PC-9 (cell line): ENCODE data around the gene DMXL1. TPM values are rescaled to one million over a fixed set of nuclear protein-coding genes. Genes with fewer than 3 reads are reported as not detected.

Experiments
- BruUV-seq: library from RNA; stranded (reverse); fragments of 400-500 nt; replicated peaks from 2 replicates; lab custom pipeline; 2021; lab: Mats Ljungman, UMichigan
- CTCF ChIA-PET: fragments of 300-600 bp; sonication (Branson Sonifier 250); formaldehyde crosslinking; loops from one replicate; lab custom pipeline; 2022; ENCODE audit warnings: antibody characterized with exemption; lab: Charles Lee
- POLR2A ChIA-PET: fragments of 300-600 bp; sonication (Branson Sonifier 250); formaldehyde crosslinking; loops from one replicate; lab custom pipeline; 2022; ENCODE audit warnings: antibody characterized with exemption; ENCODE audit not compliant: unreplicated experiment; lab: Charles Lee
- DNase-seq, 2 experiments: peaks; one replicate each; pipeline versions ENCODE4 v3.0.0 to v3.0.0-alpha.2; 2015 to 2022; ENCODE audit warnings: mixed read lengths in 1 of 2
- H2AFZ ChIP-seq: fragments of 200-600 bp; sonication (generic); 2 replicates; pipeline ENCODE4 v1.8.1; 2017; ENCODE audit warnings: antibody characterized with exemption
- H3F3A ChIP-seq: fragments of 200-600 bp; sonication (generic); 2 replicates; pipeline ENCODE4 v1.8.1; 2017; ENCODE audit warnings: antibody characterized with exemption, mild to moderate bottlenecking, low read depth; ENCODE audit not compliant: insufficient read depth
- H3K27ac ChIP-seq: fragments of 200-600 bp; sonication (generic); 2 replicates; pipeline ENCODE4 v1.6.1; 2016; ENCODE audit warnings: mixed run types
- H3K27me3 ChIP-seq: fragments of 200-600 bp; sonication (generic); 2 replicates; pipeline ENCODE4 v1.6.1; 2016; ENCODE audit warnings: low read depth, mixed run types; ENCODE audit not compliant: insufficient read depth
- H3K36me3 ChIP-seq: fragments of 200-600 bp; sonication (generic); 2 replicates; pipeline ENCODE4 v1.6.1; 2016; ENCODE audit warnings: low read depth, mixed run types
- H3K4me1 ChIP-seq: fragments of 200-600 bp; sonication (generic); replicated peaks from 2 replicates; pipeline ENCODE4 v1.6.1; 2016; ENCODE audit warnings: mixed run types; ENCODE audit not compliant: insufficient read depth
- H3K4me2 ChIP-seq: fragments of 200-600 bp; sonication (generic); 2 replicates; pipeline ENCODE4 v1.6.1; 2017; ENCODE audit warnings: mixed run types
- H3K4me3 ChIP-seq: fragments of 200-600 bp; sonication (generic); 2 replicates; pipeline ENCODE4 v1.6.1; 2016; ENCODE audit warnings: mixed run types
- H3K79me2 ChIP-seq: fragments of 200-600 bp; sonication (generic); 2 replicates; pipeline ENCODE4 v1.6.1; 2017; ENCODE audit warnings: low read depth, mixed run types
- H3K9me2 ChIP-seq: fragments of 200-600 bp; sonication (generic); 2 replicates; pipeline ENCODE4 v1.8.1; 2017; ENCODE audit warnings: mild to moderate bottlenecking; ENCODE audit not compliant: insufficient read depth
- H3K9me3 ChIP-seq: fragments of 200-600 bp; sonication (generic); 2 replicates; pipeline ENCODE4 v1.8.1; 2016; ENCODE audit warnings: low read depth; ENCODE audit not compliant: insufficient read depth
- H4K20me1 ChIP-seq: fragments of 200-600 bp; sonication (generic); 2 replicates; pipeline ENCODE4 v1.8.1; 2017; ENCODE audit not compliant: insufficient read depth
- EZH2 ChIP-seq: fragments of 200-600 bp; sonication (generic); IDR thresholded peaks from 2 replicates; pipeline ENCODE4 v1.8.0; 2017; ENCODE audit warnings: antibody characterized with exemption, low read depth
- intact Hi-C: fragments of 100-400 bp; cut with micrococcal nuclease; formaldehyde crosslinking; loops from one replicate; pipeline ENCODE4 v1.10.0; 2022; ENCODE audit not compliant: unreplicated experiment
- total RNA-seq: library from RNA; stranded (reverse); gene quantifications from 2 replicates; pipeline ENCODE4 v1.2.3, GENCODE V29; 2021
- TF ChIP-seq, protein P1 (sequence below): fragments of 200-600 bp; sonication (generic); conservative IDR thresholded peaks from 2 replicates; pipeline ENCODE4 v1.6.1; 2017; ENCODE audit warnings: mixed run types, antibody characterized with exemption, mild to moderate bottlenecking, moderate library complexity

The DMXL1 gene
- total RNA-seq, 1 experiment from 2014 or later, result 27.3 TPM

- H3K4me3 ChIP-seq, result no peak overlapping the region
- ChIA-PET POLR2A (interaction anchor here (0.6 kb wide), 1 partner anchor 384 kb away, joined by 3 read pairs; no protein-coding TSS in a partner anchor), CTCF (no interaction called here)
- BruUV-seq, result no TSS peak
- H3K4me1 ChIP-seq, result peaks cover 3% of the 10 kb centered on the region; the same call in 1 of the 2 replicates
- no peaks in the 10 kb centered on the region for H3K9me2 ChIP-seq
- H3F3A ChIP-seq, result no peaks in the 10 kb centered on the region
- DNase-seq, result no peak
- H3K36me3 ChIP-seq, result no peaks in the 10 kb centered on the region
- no peak overlapping the region for H3K27ac ChIP-seq
- H3K79me2 ChIP-seq, result peaks cover 64% of the 10 kb centered on the region
- H3K9me3 ChIP-seq, result no peaks in the 10 kb centered on the region
- H3K27me3 ChIP-seq, result no peaks in the 10 kb centered on the region
- H3K4me2 ChIP-seq, result no peak overlapping the region
- intact Hi-C loops, result no loop called here
- TF ChIP-seq, protein P1, sequence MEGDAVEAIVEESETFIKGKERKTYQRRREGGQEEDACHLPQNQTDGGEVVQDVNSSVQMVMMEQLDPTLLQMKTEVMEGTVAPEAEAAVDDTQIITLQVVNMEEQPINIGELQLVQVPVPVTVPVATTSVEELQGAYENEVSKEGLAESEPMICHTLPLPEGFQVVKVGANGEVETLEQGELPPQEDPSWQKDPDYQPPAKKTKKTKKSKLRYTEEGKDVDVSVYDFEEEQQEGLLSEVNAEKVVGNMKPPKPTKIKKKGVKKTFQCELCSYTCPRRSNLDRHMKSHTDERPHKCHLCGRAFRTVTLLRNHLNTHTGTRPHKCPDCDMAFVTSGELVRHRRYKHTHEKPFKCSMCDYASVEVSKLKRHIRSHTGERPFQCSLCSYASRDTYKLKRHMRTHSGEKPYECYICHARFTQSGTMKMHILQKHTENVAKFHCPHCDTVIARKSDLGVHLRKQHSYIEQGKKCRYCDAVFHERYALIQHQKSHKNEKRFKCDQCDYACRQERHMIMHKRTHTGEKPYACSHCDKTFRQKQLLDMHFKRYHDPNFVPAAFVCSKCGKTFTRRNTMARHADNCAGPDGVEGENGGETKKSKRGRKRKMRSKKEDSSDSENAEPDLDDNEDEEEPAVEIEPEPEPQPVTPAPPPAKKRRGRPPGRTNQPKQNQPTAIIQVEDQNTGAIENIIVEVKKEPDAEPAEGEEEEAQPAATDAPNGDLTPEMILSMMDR, result no peak
- TF ChIP-seq EZH2, result no peak
- H4K20me1 ChIP-seq, result no peaks in the 10 kb centered on the region
- no peak overlapping the region for H2AFZ ChIP-seq
These were observed 7.4 kb downstream of the DMXL1 start for GRCh38 chr5:119078071-119078846.

GRCh38 chr5:119078861-119079260 lies 8.0 kb downstream of the DMXL1 start:
- TF ChIP-seq, protein P1, result no peak
- TF ChIP-seq EZH2, result no peak
- H3K4me2 ChIP-seq, result no peak overlapping the region
- no peaks in the 10 kb centered on the region for H3F3A ChIP-seq
- H3K27ac ChIP-seq, result no peak overlapping the region
- H2AFZ ChIP-seq, result no peak overlapping the region
- intact Hi-C loops, result no loop called here
- no peaks in the 10 kb centered on the region for H3K9me3 ChIP-seq
- H3K27me3 ChIP-seq, result no peaks in the 10 kb centered on the region
- no peaks in the 10 kb centered on the region for H3K4me1 ChIP-seq
- no TSS peak for BruUV-seq
- H4K20me1 ChIP-seq, result no peaks in the 10 kb centered on the region
- ChIA-PET CTCF (no interaction called here), POLR2A (interaction anchor here (0.6 kb wide), 1 partner anchor 384 kb away, joined by 3 read pairs; no protein-coding TSS in a partner anchor)
- no peak overlapping the region for H3K4me3 ChIP-seq
- no peaks in the 10 kb centered on the region for H3K9me2 ChIP-seq
- DNase-seq, result no peak
- H3K36me3 ChIP-seq, result no peaks in the 10 kb centered on the region
- H3K79me2 ChIP-seq, result peaks cover 58% of the 10 kb centered on the region

DNA sequence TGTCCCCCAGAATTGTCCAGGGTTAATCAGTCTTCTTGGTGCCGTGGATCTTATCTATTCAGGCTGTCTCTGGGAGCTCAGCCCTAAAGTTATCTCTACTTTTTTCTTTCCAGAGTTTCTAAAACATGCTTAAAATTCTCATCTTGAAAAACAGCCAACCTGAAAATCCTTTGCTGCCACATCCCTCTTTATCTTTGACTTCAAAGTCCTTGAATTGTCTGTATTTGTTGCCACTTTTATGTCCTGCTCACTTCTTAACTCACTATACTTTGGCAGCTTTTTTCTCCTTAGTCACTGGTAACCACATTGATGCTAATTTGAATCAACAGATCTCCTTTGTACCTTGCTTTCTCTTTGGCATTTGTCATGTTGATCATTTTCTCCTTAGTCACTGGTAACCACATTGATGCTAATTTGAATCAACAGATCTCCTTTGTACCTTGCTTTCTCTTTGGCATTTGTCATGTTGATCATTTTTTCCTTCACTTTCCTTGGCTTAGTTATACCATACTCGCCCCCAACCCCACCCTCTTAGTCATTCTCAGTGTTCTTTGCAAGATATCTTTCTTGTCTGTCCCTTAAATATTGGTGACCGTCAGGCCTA lies 8.5 kb downstream of the DMXL1 start:
- no peak for DNase-seq
- TF ChIP-seq, protein P1, result no peak
- no peak for TF ChIP-seq EZH2
- no peaks in the 10 kb centered on the region for H3K36me3 ChIP-seq
- no peak overlapping the region for H3K4me2 ChIP-seq
- no peak overlapping the region for H3K27ac ChIP-seq
- no peaks in the 10 kb centered on the region for H4K20me1 ChIP-seq
- no peaks in the 10 kb centered on the region for H3F3A ChIP-seq
- H3K9me2 ChIP-seq, result no peaks in the 10 kb centered on the region
- no peaks in the 10 kb centered on the region for H3K27me3 ChIP-seq
- ChIA-PET CTCF (no interaction called here), POLR2A (no interaction called here)
- intact Hi-C loops, result no loop called here
- no peaks in the 10 kb centered on the region for H3K4me1 ChIP-seq
- H3K4me3 ChIP-seq, result no peak overlapping the region
- peaks cover 52% of the 10 kb centered on the region for H3K79me2 ChIP-seq
- BruUV-seq, result no TSS peak
- no peaks in the 10 kb centered on the region for H3K9me3 ChIP-seq
- no peak overlapping the region for H2AFZ ChIP-seq
